Loucy (cell line): ENCODE data around the gene DNAL4.

Source experiments
- H2AFZ ChIP-seq: fragments of 200-600 bp; sonication (generic); 2 replicates; pipeline ENCODE4 v1.6.0; 2016; ENCODE audit warnings: antibody characterized with exemption, mild to moderate bottlenecking, low read length, moderate library complexity
- H3F3A ChIP-seq: fragments of 200-600 bp; 2 replicates; pipeline ENCODE4 v1.6.0; 2016; ENCODE audit warnings: antibody characterized with exemption, low read depth, mild to moderate bottlenecking
- H3K27me3 ChIP-seq: fragments of 200-600 bp; sonication (generic); 2 replicates; pipeline ENCODE4 v1.6.1; 2014; ENCODE audit warnings: low read length, mild to moderate bottlenecking; ENCODE audit not compliant: insufficient read depth, poor library complexity, severe bottlenecking
- H3K36me3 ChIP-seq: fragments of 200-600 bp; sonication (generic); 2 replicates; pipeline ENCODE4 v1.6.1; 2016; ENCODE audit warnings: low read length; ENCODE audit not compliant: insufficient read depth
- H3K4me1 ChIP-seq: fragments of 200-600 bp; sonication (generic); 2 replicates; pipeline ENCODE4 v1.5.1; 2014; ENCODE audit warnings: low read length, mild to moderate bottlenecking; ENCODE audit not compliant: insufficient read depth, poor library complexity, severe bottlenecking
- H3K4me2 ChIP-seq: fragments of 200-600 bp; sonication (generic); 2 replicates; pipeline ENCODE4 v1.6.0; 2014; ENCODE audit warnings: antibody characterized with exemption, low read length, low read depth, mild to moderate bottlenecking; ENCODE audit not compliant: poor library complexity, severe bottlenecking
- H3K4me3 ChIP-seq: fragments of 200-600 bp; sonication (generic); 2 replicates; pipeline ENCODE4 v1.5.1; 2014; ENCODE audit warnings: low read length, mild to moderate bottlenecking, mixed read lengths; ENCODE audit not compliant: poor library complexity, severe bottlenecking
- H3K79me2 ChIP-seq: fragments of 200-600 bp; sonication (generic); 2 replicates; pipeline ENCODE4 v1.6.1; 2014; ENCODE audit warnings: low read length; ENCODE audit not compliant: insufficient read depth
- H3K9ac ChIP-seq: fragments of 200-600 bp; sonication (generic); 2 replicates; pipeline ENCODE4 v1.6.0; 2014; ENCODE audit warnings: mild to moderate bottlenecking, low read depth, low read length, moderate library complexity; ENCODE audit not compliant: poor library complexity, severe bottlenecking
- H3K9me2 ChIP-seq: fragments of 200-600 bp; sonication (generic); replicated peaks from 2 replicates; pipeline ENCODE4 v1.6.1; 2016; ENCODE audit warnings: low read depth, low read length, mixed read lengths
- H3K9me3 ChIP-seq: fragments of 200-600 bp; sonication (generic); 2 replicates; pipeline ENCODE4 v1.6.1; 2014; ENCODE audit warnings: mild to moderate bottlenecking, antibody characterized with exemption, low read length, low read depth; ENCODE audit not compliant: insufficient read depth
- H4K20me1 ChIP-seq: fragments of 200-600 bp; sonication (generic); 2 replicates; pipeline ENCODE4 v1.6.0; 2014; ENCODE audit warnings: antibody characterized with exemption, low read length, mild to moderate bottlenecking; ENCODE audit not compliant: insufficient read depth, poor library complexity, severe bottlenecking
- EZH2phosphoT487 ChIP-seq: fragments of 200-600 bp; IDR thresholded peaks from 2 replicates; pipeline ENCODE4 v1.6.1; 2018; ENCODE audit warnings: antibody characterized with exemption, mild to moderate bottlenecking, moderate library complexity, borderline replicate concordance
- TF ChIP-seq, protein P1 (sequence below): fragments of 200-600 bp; sonication (generic); conservative IDR thresholded peaks from 2 replicates; pipeline ENCODE4 v1.5.1; 2014; ENCODE audit warnings: mild to moderate bottlenecking, antibody characterized with exemption, low read length

DNAL4 gene

DNA sequence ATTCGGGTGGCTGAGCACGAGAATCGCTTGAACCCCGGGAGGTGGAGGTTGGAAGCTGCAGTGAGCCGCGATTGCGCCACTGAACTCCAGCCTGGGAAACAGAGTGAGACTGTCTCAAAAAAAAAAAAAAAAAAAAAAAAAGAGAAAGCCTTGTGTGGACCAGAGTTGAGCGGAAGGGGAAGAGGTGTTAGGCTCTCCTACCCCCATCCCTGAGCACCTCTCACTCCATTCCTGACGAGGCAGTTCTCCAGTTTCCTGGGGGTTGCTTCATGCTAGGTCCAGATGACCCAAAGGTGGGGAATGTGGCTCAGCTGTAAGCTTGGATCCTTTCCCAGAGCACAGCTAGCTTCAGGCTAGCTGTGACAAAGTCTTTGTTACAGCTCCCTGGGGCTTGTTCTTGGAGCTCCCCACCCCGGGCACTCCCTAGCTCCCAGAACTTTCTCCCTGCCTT lies 8.8 kb upstream of the DNAL4 start:
- no peak overlapping the region for H3K4me3 ChIP-seq
- no peaks in the 10 kb centered on the region for H3K36me3 ChIP-seq
- H3K4me2 ChIP-seq = no peak overlapping the region
- no peaks in the 10 kb centered on the region for H3F3A ChIP-seq
- no peak overlapping the region for H2AFZ ChIP-seq
- H3K9me2 ChIP-seq = no peaks in the 10 kb centered on the region
- no peak overlapping the region for H3K9ac ChIP-seq
- no peaks in the 10 kb centered on the region for H3K4me1 ChIP-seq
- no peak for TF ChIP-seq EZH2phosphoT487
- TF ChIP-seq, protein P1, sequence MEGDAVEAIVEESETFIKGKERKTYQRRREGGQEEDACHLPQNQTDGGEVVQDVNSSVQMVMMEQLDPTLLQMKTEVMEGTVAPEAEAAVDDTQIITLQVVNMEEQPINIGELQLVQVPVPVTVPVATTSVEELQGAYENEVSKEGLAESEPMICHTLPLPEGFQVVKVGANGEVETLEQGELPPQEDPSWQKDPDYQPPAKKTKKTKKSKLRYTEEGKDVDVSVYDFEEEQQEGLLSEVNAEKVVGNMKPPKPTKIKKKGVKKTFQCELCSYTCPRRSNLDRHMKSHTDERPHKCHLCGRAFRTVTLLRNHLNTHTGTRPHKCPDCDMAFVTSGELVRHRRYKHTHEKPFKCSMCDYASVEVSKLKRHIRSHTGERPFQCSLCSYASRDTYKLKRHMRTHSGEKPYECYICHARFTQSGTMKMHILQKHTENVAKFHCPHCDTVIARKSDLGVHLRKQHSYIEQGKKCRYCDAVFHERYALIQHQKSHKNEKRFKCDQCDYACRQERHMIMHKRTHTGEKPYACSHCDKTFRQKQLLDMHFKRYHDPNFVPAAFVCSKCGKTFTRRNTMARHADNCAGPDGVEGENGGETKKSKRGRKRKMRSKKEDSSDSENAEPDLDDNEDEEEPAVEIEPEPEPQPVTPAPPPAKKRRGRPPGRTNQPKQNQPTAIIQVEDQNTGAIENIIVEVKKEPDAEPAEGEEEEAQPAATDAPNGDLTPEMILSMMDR = no peak
- no peaks in the 10 kb centered on the region for H3K9me3 ChIP-seq
- peaks cover 7% of the 10 kb centered on the region for H3K27me3 ChIP-seq
- no peaks in the 10 kb centered on the region for H4K20me1 ChIP-seq
- no peaks in the 10 kb centered on the region for H3K79me2 ChIP-seq

DNA sequence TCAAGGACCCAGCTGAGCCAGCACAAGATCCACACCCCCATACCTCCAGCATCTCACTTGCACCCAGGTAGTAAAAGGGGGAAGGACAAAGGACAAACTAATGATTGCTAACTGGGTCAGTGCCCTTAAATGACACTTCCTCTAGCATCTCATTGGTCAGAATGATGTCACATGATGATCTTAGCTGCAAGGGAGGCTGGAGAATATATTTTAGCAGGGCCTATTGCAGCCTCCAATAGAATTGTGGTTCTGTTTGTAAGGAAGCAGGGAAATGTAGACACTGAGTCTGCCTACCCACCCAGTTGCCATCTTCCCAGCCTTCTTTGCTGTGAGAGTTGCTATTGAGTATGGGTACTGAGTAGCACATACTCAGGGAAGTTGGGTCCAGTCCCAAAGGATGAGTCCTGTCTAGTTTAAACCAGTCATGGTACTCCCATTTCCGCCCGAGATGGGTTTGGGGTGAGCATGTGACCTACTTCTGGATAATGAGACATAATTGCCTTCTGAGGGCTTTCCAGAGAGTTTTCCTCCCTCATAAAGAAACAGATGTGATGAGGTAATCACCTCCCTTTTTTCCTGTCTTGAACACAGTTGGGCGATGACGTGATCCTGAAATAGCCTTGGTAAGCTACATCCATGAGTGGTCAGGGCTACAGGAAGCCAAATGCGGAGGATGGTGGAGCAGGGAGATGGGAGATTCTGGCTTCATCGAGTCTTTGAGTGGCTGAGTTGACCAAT lies 5.5 kb upstream of the DNAL4 start:
- H3K9me3 ChIP-seq = no peaks in the 10 kb centered on the region
- no peaks in the 10 kb centered on the region for H3K9me2 ChIP-seq
- H4K20me1 ChIP-seq = no peaks in the 10 kb centered on the region
- no peak overlapping the region for H2AFZ ChIP-seq
- H3F3A ChIP-seq = no peaks in the 10 kb centered on the region
- H3K36me3 ChIP-seq = no peaks in the 10 kb centered on the region
- H3K27me3 ChIP-seq = peaks cover 7% of the 10 kb centered on the region
- H3K4me1 ChIP-seq = peaks cover 3% of the 10 kb centered on the region
- no peak overlapping the region for H3K4me2 ChIP-seq
- no peak overlapping the region for H3K9ac ChIP-seq
- H3K79me2 ChIP-seq = no peaks in the 10 kb centered on the region
- H3K4me3 ChIP-seq = no peak overlapping the region
- no peak for TF ChIP-seq EZH2phosphoT487
- TF ChIP-seq, protein P1 = no peak

DNA sequence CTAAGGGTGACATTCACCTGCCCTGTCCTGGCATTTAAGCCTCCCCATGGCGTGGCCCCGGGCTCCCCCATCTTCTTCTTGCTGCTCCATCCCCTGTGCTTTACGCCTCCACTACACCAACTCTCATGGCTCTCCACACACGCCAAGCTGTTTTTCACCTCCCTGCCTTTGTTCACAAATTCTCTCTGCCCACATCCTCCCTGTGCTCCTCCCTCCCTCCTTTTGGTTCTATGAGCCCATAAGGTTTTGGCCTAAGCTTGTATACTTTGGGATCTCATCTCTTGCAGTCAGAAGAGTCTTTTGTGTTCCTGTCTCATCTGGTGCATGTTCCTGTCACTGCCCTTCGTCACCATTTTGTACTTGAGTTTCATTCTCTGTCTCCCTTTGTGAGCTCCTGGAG lies 4.6 kb upstream of the DNAL4 start:
- Histone ChIP-seq H3K79me2 (no peaks in the 10 kb centered on the region), H3K9ac (no peak overlapping the region), H3K27me3 (peaks cover 7% of the 10 kb centered on the region), H3K4me1 (peaks cover 6% of the 10 kb centered on the region), H4K20me1 (no peaks in the 10 kb centered on the region), H3F3A (no peaks in the 10 kb centered on the region), H3K4me2 (no peak overlapping the region), H2AFZ (no peak overlapping the region), H3K9me3 (no peaks in the 10 kb centered on the region), H3K9me2 (no peaks in the 10 kb centered on the region), H3K4me3 (no peak overlapping the region), H3K36me3 (no peaks in the 10 kb centered on the region)
- TF ChIP-seq, protein P1 = no peak
- no peak for TF ChIP-seq EZH2phosphoT487
